ENCODE measurements around the gene STK32B. TPM values are rescaled to one million over a fixed set of nuclear protein-coding genes. Genes with fewer than 3 reads are reported as not detected.

STK32B gene
- polyA plus RNA-seq, 1 of the 3 experiments (the other 2 are of a cell fraction) = 0.20 TPM

- no peaks in the 10 kb centered on the region for H3K36me3 ChIP-seq (replicated peaks in 1 of 2; ENCODE audit: control insufficient read depth in 1 of 2, insufficient read depth in 2 of 2, low read length in 1 of 2)
- WGBS (ENCODE audit: low lambda C conversion rate) = 42% methylated on average over 3 of the region's 3 CpGs
- DNase-seq = no peak
- no peak overlapping the region for H3K27ac ChIP-seq (ENCODE audit: low read depth in 2 of 2, low read length in 1 of 2)
- ChIA-PET POLR2A (no interaction called here), CTCF (interaction anchor here (0.7 kb wide), 1 partner anchor 10 kb away, joined by 3 read pairs; no protein-coding TSS in a partner anchor)
- H3K4me3 ChIP-seq (ENCODE audit: low read depth in 2 of 2, low read length in 1 of 2) = no peak overlapping the region
- H3K9ac ChIP-seq = no peak overlapping the region
- H2AFZ ChIP-seq (ENCODE audit: low read depth) = no peak overlapping the region
- H3F3A ChIP-seq (replicated peaks; ENCODE audit: insufficient read depth) = no peaks in the 10 kb centered on the region
- no peaks in the 10 kb centered on the region for H3K9me3 ChIP-seq
- peaks cover 26% of the 10 kb centered on the region; the same call in 1 of the 2 replicates for H3K27me3 ChIP-seq (ENCODE audit: insufficient read depth)
- peaks cover 0 to 3% of the 10 kb centered on the region in 2 experiments; a peak in 1 of 4 replicates for H3K4me1 ChIP-seq (ENCODE audit: control insufficient read depth in 1 of 2, insufficient read depth in 2 of 2, low read depth in 1 of 2, low read length in 1 of 2)
- H4K20me1 ChIP-seq (ENCODE audit: insufficient read depth) = no peaks in the 10 kb centered on the region
- no peaks in the 10 kb centered on the region for H3K79me2 ChIP-seq (ENCODE audit: insufficient read depth)
- no peak for TF ChIP-seq FOSL2 (IDR thresholded peaks at IDR 0.05; ENCODE audit: borderline replicate concordance, low read depth)
- no peak for TF ChIP-seq MEF2A (IDR thresholded peaks at IDR 0.05; ENCODE audit: borderline replicate concordance, low read depth)
- TF ChIP-seq REST (IDR thresholded peaks at IDR 0.05; ENCODE audit: low read depth, low read length) = no peak
- no peak for TF ChIP-seq RXRA (IDR thresholded peaks at IDR 0.05; ENCODE audit: borderline replicate concordance, low read depth)
- TF ChIP-seq POLR2AphosphoS5 (IDR thresholded peaks at IDR 0.05; ENCODE audit: low read depth, low read length) = no peak
- no peak for TF ChIP-seq USF1 (IDR thresholded peaks at IDR 0.05; ENCODE audit: borderline replicate concordance, low read depth)
- TF ChIP-seq TCF12 (IDR thresholded peaks at IDR 0.05) = no peak
- no peak for TF ChIP-seq IRF3 (IDR thresholded peaks at IDR 0.05; ENCODE audit: low read depth, low read length)
- no peak for TF ChIP-seq RAD21 (IDR thresholded peaks at IDR 0.05; ENCODE audit: low read length)
- TF ChIP-seq TEAD4 (IDR thresholded peaks at IDR 0.05; ENCODE audit: borderline replicate concordance, insufficient read depth) = no peak
- TF ChIP-seq NRF1 (IDR thresholded peaks at IDR 0.05; ENCODE audit: low read depth, low read length) = no peak
- TF ChIP-seq SIN3A (IDR thresholded peaks at IDR 0.05; ENCODE audit: borderline replicate concordance, low read depth, low read length) = no peak
- H3K4me2 ChIP-seq = no peak overlapping the region
- no peaks in the 10 kb centered on the region for H3K9me2 ChIP-seq
These were observed 47.4 kb upstream of the STK32B start for GRCh38 chr4:5003918-5004317.

GRCh38 chr4:5004496-5004895 is 46.8 kb upstream of the STK32B start:
- DNase-seq = no peak
- Histone ChIP-seq H3K27me3 (ENCODE audit: insufficient read depth) (peaks cover 27% of the 10 kb centered on the region; the same call in 1 of the 2 replicates), H4K20me1 (ENCODE audit: insufficient read depth) (no peaks in the 10 kb centered on the region), H3K4me2 (no peak overlapping the region), H3K4me1 (ENCODE audit: control insufficient read depth in 1 of 2, insufficient read depth in 2 of 2, low read depth in 1 of 2, low read length in 1 of 2) (peaks cover 0 to 3% of the 10 kb centered on the region in 2 experiments; a peak in 1 of 4 replicates), H3K9ac (no peak overlapping the region), H3K9me2 (no peaks in the 10 kb centered on the region), H3K27ac (ENCODE audit: low read depth in 2 of 2, low read length in 1 of 2) (no peak overlapping the region), H3K9me3 (no peaks in the 10 kb centered on the region), H3K4me3 (ENCODE audit: low read depth in 2 of 2, low read length in 1 of 2) (no peak overlapping the region), H2AFZ (ENCODE audit: low read depth) (no peak overlapping the region), H3F3A (replicated peaks; ENCODE audit: insufficient read depth) (no peaks in the 10 kb centered on the region), H3K36me3 (replicated peaks in 1 of 2; ENCODE audit: control insufficient read depth in 1 of 2, insufficient read depth in 2 of 2, low read length in 1 of 2) (no peaks in the 10 kb centered on the region), H3K79me2 (ENCODE audit: insufficient read depth) (no peaks in the 10 kb centered on the region)
- WGBS (ENCODE audit: low lambda C conversion rate) = 46% methylated on average over 5 of the region's 8 CpGs
- ChIA-PET CTCF (interaction anchor here (0.7 kb wide), 1 partner anchor 10 kb away, joined by 3 read pairs; no protein-coding TSS in a partner anchor), POLR2A (no interaction called here)
- TF ChIP-seq USF1 (IDR thresholded peaks at IDR 0.05; ENCODE audit: borderline replicate concordance, low read depth) (no peak), ZBTB33 (IDR thresholded peaks at IDR 0.05; ENCODE audit: borderline replicate concordance, low read depth) (no peak), JUND (IDR thresholded peaks at IDR 0.05) (no peak), MEF2A (IDR thresholded peaks at IDR 0.05; ENCODE audit: borderline replicate concordance, low read depth) (no peak), SMC3 (IDR thresholded peaks at IDR 0.05; ENCODE audit: low read depth, low read length) (no peak)

Measured in SK-N-SH (cell line).